GM21576 (cell line): Measurements from ENCODE around the gene PIK3R5.
"Not testable (repeated sequence)": the region's sequence is repeated elsewhere in the genome, so short reads cannot be mapped to it uniquely, and the experiment has no call there.

Experiments used
- ATAC-seq: cut with Tn5 transposase; IDR thresholded peaks from one replicate; pipeline ENCODE4 v1.9.1; 2021; ENCODE audit warnings: mild to moderate bottlenecking, moderate library complexity; ENCODE audit not compliant: unreplicated experiment

PIK3R5 gene

GRCh38 chr17:8861495-8862181 lies 103.9 kb downstream of the PIK3R5 start:
- ATAC-seq = no peak

- ATAC-seq = no peak
Measured at GRCh38 chr17:8859804-8860430, 105.6 kb downstream of the PIK3R5 start.

- ATAC-seq = no peak
Measured at GRCh38 chr17:8859027-8859803, 106.3 kb downstream of the PIK3R5 start.

GRCh38 chr17:8857919-8858318 lies 107.6 kb downstream of the PIK3R5 start:
- peak; percentile 41 for ATAC-seq

GRCh38 chr17:8856869-8857575 lies 108.5 kb downstream of the PIK3R5 start:
- ATAC-seq = no peak

- ATAC-seq = not testable (repeated sequence)
Measured at GRCh38 chr17:8856205-8856603, 109.3 kb downstream of the PIK3R5 start.

GRCh38 chr17:8855477-8856204 lies 109.9 kb downstream of the PIK3R5 start:
- peak; percentile 31 for ATAC-seq

GRCh38 chr17:8851600-8851999 lies 113.9 kb downstream of the PIK3R5 start:
- no peak for ATAC-seq

- ATAC-seq = no peak
Measured at GRCh38 chr17:8849311-8850041, 116.0 kb downstream of the PIK3R5 start.

GRCh38 chr17:8847891-8848290 lies 117.6 kb downstream of the PIK3R5 start:
- ATAC-seq = no peak

- no peak for ATAC-seq
Measured at GRCh38 chr17:8846768-8847211, 118.7 kb downstream of the PIK3R5 start.

GRCh38 chr17:8844229-8845218 lies 121.0 kb downstream of the PIK3R5 start:
- no peak for ATAC-seq

- no peak for ATAC-seq
Measured at GRCh38 chr17:8843344-8843743, 122.2 kb downstream of the PIK3R5 start.

GRCh38 chr17:8841844-8842243 lies 123.7 kb downstream of the PIK3R5 start:
- no peak for ATAC-seq

GRCh38 chr17:8839410-8839935 lies 126.0 kb downstream of the PIK3R5 start:
- ATAC-seq = no peak

GRCh38 chr17:8838551-8839095 lies 126.9 kb downstream of the PIK3R5 start:
- ATAC-seq = no peak

- ATAC-seq = no peak
Measured at GRCh38 chr17:8837563-8838075, 127.9 kb downstream of the PIK3R5 start.
